UCSD-AML1 (cell line): ENCODE results near the gene RAB5IF.

Source experiments
- DNase-seq: peaks from one replicate; lab custom pipeline; 2025; ENCODE audit not compliant: unreplicated experiment; lab: John Stamatoyannopoulos, UW

RAB5IF gene

GRCh38 chr20:36658300-36658699, 52.7 kb downstream of the RAB5IF start:
- no peak for DNase-seq
